Stomach (tissue), 9 donors: Measurements from ENCODE around the gene WNK2. TPM values are rescaled to one million over a fixed set of nuclear protein-coding genes. Genes with fewer than 3 reads are reported as not detected.

Source experiments
- DNase-seq, 2 donors: peaks; one replicate each; pipeline versions ENCODE4 v3.0.0 to v3.0.0-alpha.2; 2013 to 2019
- H3K27ac ChIP-seq, 5 donors: fragments of 200-600 bp in 4 of 5; sonication (generic) in 4 of 5; one replicate each; pipeline ENCODE4 v1.5.1; 2013 to 2019; ENCODE audit warnings: mild to moderate bottlenecking in 1 of 5, moderate library complexity in 1 of 5
- H3K27me3 ChIP-seq, 3 donors: fragments of 200-600 bp; sonication (generic); one replicate each; pipeline ENCODE4 v1.5.1; 2017 to 2019; ENCODE audit warnings: mixed run types in 1 of 3
- H3K36me3 ChIP-seq, 4 donors: fragments of 200-600 bp; sonication (generic); 1 replicate in 3 of 4; 2 replicates in 1 of 4; pipeline ENCODE4 v1.5.1; 2016 to 2019
- H3K4me1 ChIP-seq, 4 donors: fragments of 200-600 bp; sonication (generic); one replicate each; pipeline ENCODE4 v1.5.1; 2016 to 2019
- H3K4me3 ChIP-seq, 4 donors: fragments of 200-600 bp; sonication (generic) in 3 of 4; one replicate each; pipeline ENCODE4 v1.5.1; 2016 to 2019; ENCODE audit warnings: mild to moderate bottlenecking in 1 of 4
- H3K9me3 ChIP-seq, 4 donors: fragments of 200-600 bp; sonication (generic); one replicate each; pipeline ENCODE4 v1.5.1; 2016 to 2019
- CTCF ChIP-seq, 7 experiments: fragments of 450-650 bp in 4 of 7; fragments of 200-600 bp in 3 of 7; sonication (generic) in 3 of 7; IDR thresholded peaks; one replicate each; pipeline ENCODE4 v1.5.1; 2016 to 2019; ENCODE audit warnings: antibody characterized with exemption in 7 of 7, control low read depth in 2 of 7, mild to moderate bottlenecking in 1 of 7
- EP300 ChIP-seq: sonication (generic); formaldehyde crosslinking; IDR thresholded peaks from one replicate; pipeline ENCODE4 v1.6.1; 2017; ENCODE audit warnings: antibody characterized with exemption
- POLR2A ChIP-seq, 4 donors: fragments of 450-650 bp; IDR thresholded peaks; one replicate each; pipeline ENCODE4 v1.6.1; 2016; ENCODE audit warnings: antibody characterized with exemption in 4 of 4, control low read depth in 2 of 4, mild to moderate bottlenecking in 1 of 4, moderate library complexity in 1 of 4
- POLR2AphosphoS5 ChIP-seq, 3 donors: sonication (generic); formaldehyde crosslinking; IDR thresholded peaks; one replicate each; pipeline ENCODE4 v1.6.1; 2016; ENCODE audit warnings: antibody characterized with exemption in 3 of 3
- WGBS, 5 donors: extraction: QIAGEN DNeasy Blood & Tissue Kit in 3 of 5; methylation state at CpG; one replicate each; pipeline versions ENCODE4 v1.1.5 to v1.1.7; 2013 to 2018; 5-methylcytosine and 5-hydroxymethylcytosine counted together
- intact Hi-C: fragments of 100-400 bp; cut with DNase I; formaldehyde crosslinking; loops from one replicate; pipeline ENCODE4 v1.15.1; 2023; ENCODE audit warnings: low total_unique reads
- polyA plus RNA-seq, 3 donors: library from polyadenylated mRNA; stranded (reverse); fragments of 200-250 nt; gene quantifications; one replicate each; pipeline ENCODE4 v1.2.3, GENCODE V29; 2013
- total RNA-seq, 5 donors: library from RNA; depleted of rRNA; stranded (reverse); fragments of >200 nt; gene quantifications; one replicate each; pipeline versions ENCODE4 v1.1.0 to v1.2.3, GENCODE V29; 2014 to 2016
- donor health status: healthy with polysubstance abuse.
- donor health status: Bipolar disorder and iron deficiency.
- donor health status: healthy.

The WNK2 gene
- total and polyA plus RNA-seq, 8 donors = 1.2 to 700 (median 15.9) TPM

- no peak overlapping the region for H3K4me3 ChIP-seq
- H3K4me1 ChIP-seq = peaks cover 30 to 57% (median 50%) of the 10 kb centered on the region in 4 donors
- intact Hi-C loops = no loop called here
- TF ChIP-seq EP300 (no peak), CTCF (IDR thresholded peaks at IDR 0.05) (no peak), POLR2A (IDR thresholded peaks at IDR 0.05) (no peak), POLR2AphosphoS5 (IDR thresholded peaks at IDR 0.05) (no peak)
- peak in 1 of 2 donors; percentile 92 for DNase-seq
- WGBS, 5 donors = 19 to 47% (median 25%) methylated on average over 6 of the region's 6 CpGs
- H3K9me3 ChIP-seq = no peaks in the 10 kb centered on the region
- H3K36me3 ChIP-seq = no peaks in the 10 kb centered on the region
- peak overlapping the region in 3 of 5 donors; percentile 40 to 50 (median 42) for H3K27ac ChIP-seq
- peaks cover 0 to 42% (median 9%) of the 10 kb centered on the region in 3 donors for H3K27me3 ChIP-seq
Observed at GRCh38 chr9:93182572-93182971, 1.4 kb upstream of the WNK2 start.

GRCh38 chr9:93183131-93183662 is 742 bp upstream of the WNK2 start:
- H3K9me3 ChIP-seq = no peaks in the 10 kb centered on the region
- H3K4me3 ChIP-seq = peak overlapping the region; percentile 63 to 71 (median 68)
- DNase-seq = no peak
- H3K36me3 ChIP-seq = no peaks in the 10 kb centered on the region
- peak overlapping the region in 4 of 5 donors; percentile 40 to 82 (median 58) for H3K27ac ChIP-seq
- TF ChIP-seq EP300 = no peak
- TF ChIP-seq POLR2AphosphoS5 (IDR thresholded peaks at IDR 0.05) = no peak
- no peak for TF ChIP-seq POLR2A (IDR thresholded peaks at IDR 0.05)
- no peak for TF ChIP-seq CTCF (IDR thresholded peaks at IDR 0.05)
- intact Hi-C loops = no loop called here
- H3K27me3 ChIP-seq = peaks cover 0 to 42% (median 9%) of the 10 kb centered on the region in 3 donors
- peaks cover 36 to 63% (median 56%) of the 10 kb centered on the region in 4 donors for H3K4me1 ChIP-seq
- 78 to 92% (median 83%) methylated on average over 5 of the region's 5 CpGs for WGBS, 5 donors

- peaks cover 42 to 78% (median 66%) of the 10 kb centered on the region in 4 donors for H3K4me1 ChIP-seq
- H3K27me3 ChIP-seq = peaks cover 0 to 42% (median 9%) of the 10 kb centered on the region in 3 donors
- intact Hi-C loops = no loop called here
- peak in 1 of 2 donors; percentile 50 for DNase-seq
- TF ChIP-seq POLR2A (IDR thresholded peaks at IDR 0.05) (no peak), CTCF (IDR thresholded peaks at IDR 0.05) (no peak), EP300 (no peak), POLR2AphosphoS5 (IDR thresholded peaks at IDR 0.05) (no peak)
- no peaks in the 10 kb centered on the region for H3K36me3 ChIP-seq
- peak overlapping the region; percentile 63 to 71 (median 68) for H3K4me3 ChIP-seq
- peak overlapping the region; percentile 25 to 82 (median 61) for H3K27ac ChIP-seq
- WGBS, 5 donors = 0 to 16% (median 5%) methylated on average over 6 to 86 of the region's 97 CpGs
- no peaks in the 10 kb centered on the region for H3K9me3 ChIP-seq
Observed at GRCh38 chr9:93184432-93185265, 710 bp downstream of the WNK2 start.

- H3K36me3 ChIP-seq = no peaks in the 10 kb centered on the region
- no peaks in the 10 kb centered on the region for H3K9me3 ChIP-seq
- H3K27ac ChIP-seq = peak overlapping the region in 4 of 5 donors; percentile 50 to 82 (median 70)
- peaks cover 42 to 78% (median 66%) of the 10 kb centered on the region in 4 donors for H3K4me1 ChIP-seq
- DNase-seq = no peak
- WGBS, 5 donors = 60 to 91% (median 80%) methylated on average over 40 to 61 of the region's 61 CpGs
- TF ChIP-seq POLR2A (IDR thresholded peaks at IDR 0.05) = no peak
- no peak for TF ChIP-seq POLR2AphosphoS5 (IDR thresholded peaks at IDR 0.05)
- no peak for TF ChIP-seq CTCF (IDR thresholded peaks at IDR 0.05)
- no peak for TF ChIP-seq EP300
- peaks cover 0 to 42% (median 9%) of the 10 kb centered on the region in 3 donors for H3K27me3 ChIP-seq
- intact Hi-C loops = no loop called here
- peak overlapping the region; percentile 17 to 71 (median 65) for H3K4me3 ChIP-seq
Observed at GRCh38 chr9:93185266-93186214, 1.6 kb downstream of the WNK2 start.
